Measurements from ENCODE around the gene ZNF683. TPM values are rescaled to one million over a fixed set of nuclear protein-coding genes. Genes with fewer than 3 reads are reported as not detected.

Gene ZNF683
- total RNA-seq, 2 experiments from 2014 or later: 0.41 TPM; not detected in 1

- ChIA-PET POLR2A (no interaction called here), CTCF (interaction anchor here (0.7 to 1.9 kb wide), 4 partner anchors 21 to 74 kb away, joined by 3 to 10 read pairs (median 4); no protein-coding TSS in a partner anchor)
- no peak overlapping the region for H3K4me3 ChIP-seq (ENCODE audit: low read length)
- peaks cover 16% of the 10 kb centered on the region for H3K4me1 ChIP-seq (ENCODE audit: insufficient read depth, low read length)
- no peak overlapping the region for H3K27ac ChIP-seq (ENCODE audit: low read depth in 1 of 2, low read length in 2 of 2)
- Mint-ChIP-seq H3K4me1 (ENCODE audit: low read depth) (peaks cover 13% of the 10 kb centered on the region), H3K9me3 (no peaks in the 10 kb centered on the region), H3K4me3 (no peak overlapping the region), H3K27me3 (no peaks in the 10 kb centered on the region), H3K27ac (no peak overlapping the region), H3K36me3 (ENCODE audit: low read depth) (no peaks in the 10 kb centered on the region)
- TF ChIP-seq CTCF (IDR thresholded peaks at IDR 0.05): no peak
- H3K27me3 ChIP-seq (ENCODE audit: control insufficient read depth in 1 of 2, insufficient read depth in 2 of 2, low read length in 2 of 2): no peaks in the 10 kb centered on the region
- no peaks in the 10 kb centered on the region for H3K9me3 ChIP-seq (ENCODE audit: control insufficient read depth in 1 of 2, insufficient read depth in 1 of 2, low read length in 2 of 2)
- intact Hi-C loops (cut with DNase I, micrococcal nuclease): loop anchor here in 1 of 2 experiments (10.0 kb wide), 1 partner anchor 231 kb away; the partner anchor contains the start of genes C1orf232 and ZNF593
- no peaks in the 10 kb centered on the region for H3K36me3 ChIP-seq (ENCODE audit: insufficient read depth, low read length)
- DNase-seq: no peak
- no peak for ATAC-seq (ENCODE audit: poor library complexity)
Measured at GRCh38 chr1:26395754-26396153, 23.2 kb upstream of the ZNF683 start.

- no peaks in the 10 kb centered on the region for H3K9me3 ChIP-seq (ENCODE audit: control insufficient read depth in 1 of 2, insufficient read depth in 1 of 2, low read length in 2 of 2)
- no peaks in the 10 kb centered on the region for H3K27me3 Mint-ChIP-seq
- H3K4me1 ChIP-seq (ENCODE audit: insufficient read depth, low read length): peaks cover 41% of the 10 kb centered on the region
- intact Hi-C loops (cut with DNase I, micrococcal nuclease): loop anchor here in 1 of 2 experiments (1.0 to 10.0 kb wide), 4 partner anchors 29 to 227 kb away; partner anchors contain the start of genes C1orf232 and ZNF593
- H3K36me3 ChIP-seq (ENCODE audit: insufficient read depth, low read length): no peaks in the 10 kb centered on the region
- peak; percentile 68 for TF ChIP-seq CTCF (IDR thresholded peaks at IDR 0.05)
- H3K4me3 ChIP-seq (ENCODE audit: low read length): no peak overlapping the region
- H3K4me3 Mint-ChIP-seq: no peak overlapping the region
- H3K27me3 ChIP-seq (ENCODE audit: control insufficient read depth in 1 of 2, insufficient read depth in 2 of 2, low read length in 2 of 2): no peaks in the 10 kb centered on the region
- no peaks in the 10 kb centered on the region for H3K9me3 Mint-ChIP-seq
- peaks cover 20% of the 10 kb centered on the region for H3K4me1 Mint-ChIP-seq (ENCODE audit: low read depth)
- ATAC-seq (ENCODE audit: poor library complexity): peak; percentile 69
- H3K36me3 Mint-ChIP-seq (ENCODE audit: low read depth): no peaks in the 10 kb centered on the region
- ChIA-PET CTCF (interaction anchor here (0.6 to 3.7 kb wide), 17 partner anchors 13 to 726 kb away, joined by 3 to 19 read pairs (median 4); partner anchors contain the start of genes ZNF593 and ZNF683), POLR2A (interaction anchor here (0.6 to 1.8 kb wide), 7 partner anchors 28 to 387 kb away, joined by 3 to 6 read pairs (median 4); no protein-coding TSS in a partner anchor)
- peak in 12 of 14 experiments; percentile 21 to 80 (median 36) for DNase-seq
- no peak overlapping the region for H3K27ac ChIP-seq (ENCODE audit: low read depth in 1 of 2, low read length in 2 of 2)
- H3K27ac Mint-ChIP-seq: no peak overlapping the region
Measured at GRCh38 chr1:26391450-26391849, 18.9 kb upstream of the ZNF683 start.

DNA sequence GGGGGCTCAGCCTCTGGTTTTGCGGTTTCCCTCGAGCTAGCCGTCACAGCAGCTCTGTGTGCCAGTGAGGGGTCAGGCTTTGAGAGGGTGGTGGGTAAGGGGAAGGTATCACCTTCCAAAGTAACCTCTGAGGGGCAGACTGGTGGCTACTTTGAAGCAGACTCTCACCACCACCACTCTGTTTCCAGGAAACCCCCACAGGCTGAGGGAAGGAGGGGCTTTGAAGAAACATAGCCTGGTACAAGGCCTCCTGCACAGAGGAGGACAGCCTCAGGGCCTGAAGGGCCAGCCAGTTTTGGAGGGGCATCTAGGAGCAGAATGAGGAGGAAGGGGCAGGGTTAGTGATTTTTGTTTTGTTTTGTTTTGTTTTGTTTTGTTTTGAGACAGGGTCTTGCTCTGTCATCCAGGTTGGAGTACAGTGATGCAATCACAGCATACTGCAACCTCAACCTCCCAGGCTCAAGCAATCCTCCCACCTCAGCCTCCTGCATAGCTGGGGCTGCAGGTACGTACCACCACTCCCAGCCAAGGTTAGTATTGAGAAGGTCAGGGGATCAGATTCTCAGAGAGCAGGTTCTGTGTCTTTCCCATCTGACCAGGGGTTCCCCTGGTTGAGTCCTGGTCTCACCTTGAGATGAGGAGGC is 17.2 kb upstream of the ZNF683 start:
- H3K4me3 Mint-ChIP-seq: no peak overlapping the region
- H3K27ac Mint-ChIP-seq: no peak overlapping the region
- ATAC-seq (ENCODE audit: poor library complexity) (no peak), DNase-seq (no peak)
- ChIA-PET POLR2A (no interaction called here), CTCF (interaction anchor here (0.7 to 3.7 kb wide), 3 partner anchors 28 to 109 kb away, joined by 3 to 19 read pairs (median 12); no protein-coding TSS in a partner anchor)
- Histone ChIP-seq H3K27me3 (ENCODE audit: control insufficient read depth in 1 of 2, insufficient read depth in 2 of 2, low read length in 2 of 2) (no peaks in the 10 kb centered on the region), H3K4me1 (ENCODE audit: insufficient read depth, low read length) (peaks cover 53% of the 10 kb centered on the region), H3K9me3 (ENCODE audit: control insufficient read depth in 1 of 2, insufficient read depth in 1 of 2, low read length in 2 of 2) (no peaks in the 10 kb centered on the region), H3K27ac (ENCODE audit: low read depth in 1 of 2, low read length in 2 of 2) (no peak overlapping the region), H3K36me3 (ENCODE audit: insufficient read depth, low read length) (no peaks in the 10 kb centered on the region), H3K4me3 (ENCODE audit: low read length) (no peak overlapping the region)
- no peaks in the 10 kb centered on the region for H3K36me3 Mint-ChIP-seq (ENCODE audit: low read depth)
- intact Hi-C loops (cut with DNase I, micrococcal nuclease): loop anchor here in 1 of 2 experiments (2.0 to 10.0 kb wide), 2 partner anchors 27 to 225 kb away; partner anchors contain the start of genes C1orf232 and ZNF593
- no peak for TF ChIP-seq CTCF (IDR thresholded peaks at IDR 0.05)
- H3K4me1 Mint-ChIP-seq (ENCODE audit: low read depth): peaks cover 31% of the 10 kb centered on the region
- H3K27me3 Mint-ChIP-seq: no peaks in the 10 kb centered on the region
- no peaks in the 10 kb centered on the region for H3K9me3 Mint-ChIP-seq
